IPS DF 6.9 (cell line): ENCODE data around the gene MRPS25.

Experiments
- DNase-seq: peaks from one replicate; pipeline ENCODE4 v3.0.0-alpha.2; 2013; ENCODE audit warnings: low read depth, low spot score
- H3K27ac ChIP-seq: one replicate; pipeline ENCODE4 v1.5.1; 2013; ENCODE audit warnings: low read length, control low read depth
- H3K27me3 ChIP-seq: 2 replicates; pipeline ENCODE4 v1.6.1; 2013; ENCODE audit warnings: mild to moderate bottlenecking, low read length; ENCODE audit not compliant: control insufficient read depth, insufficient read depth
- H3K36me3 ChIP-seq: 2 replicates; pipeline ENCODE4 v1.6.1; 2013; ENCODE audit warnings: low read length; ENCODE audit not compliant: control insufficient read depth, insufficient read depth
- H3K4me1 ChIP-seq: 2 replicates; pipeline ENCODE4 v1.6.1; 2013; ENCODE audit warnings: low read length; ENCODE audit not compliant: control insufficient read depth, insufficient read depth
- H3K4me3 ChIP-seq: 2 replicates; pipeline ENCODE4 v1.5.1; 2013; ENCODE audit warnings: mild to moderate bottlenecking, low read length
- H3K9me3 ChIP-seq: 2 replicates; pipeline ENCODE4 v1.6.1; 2013; ENCODE audit warnings: low read length, inconsistent platforms; ENCODE audit not compliant: control insufficient read depth, insufficient read depth
- WGBS: extraction: QIAGEN DNeasy Blood & Tissue Kit; methylation state at CpG from one replicate; pipeline ENCODE4 v1.1.7; 2013; ENCODE audit warnings: mixed read lengths, missing lambda C conversion rate; ENCODE audit not compliant: insufficient read length, insufficient coverage; 5-methylcytosine and 5-hydroxymethylcytosine counted together

The MRPS25 gene

GRCh38 chr3:15063238-15063637 is 1.9 kb downstream of the MRPS25 start:
- no CpG with 5 or more reads among the region's 4 CpGs for WGBS
- H3K27ac ChIP-seq = no peak overlapping the region
- H3K4me3 ChIP-seq = no peak overlapping the region

GRCh38 chr3:15060029-15060428 is 5.1 kb downstream of the MRPS25 start:
- Histone ChIP-seq H3K9me3 (no peaks in the 10 kb centered on the region), H3K36me3 (peaks cover 11% of the 10 kb centered on the region; the same call in 1 of the 2 replicates)
- no CpG with 5 or more reads among the region's 3 CpGs for WGBS

More at GRCh38 chr3:15063238-15063637, 1.9 kb downstream of the MRPS25 start:
- DNase-seq = no peak
- no peaks in the 10 kb centered on the region; the same call in 1 of the 2 replicates for H3K4me1 ChIP-seq
- no peaks in the 10 kb centered on the region for H3K9me3 ChIP-seq
- H3K27me3 ChIP-seq = no peaks in the 10 kb centered on the region
- peaks cover 7% of the 10 kb centered on the region; the same call in 1 of the 2 replicates for H3K36me3 ChIP-seq

DNA sequence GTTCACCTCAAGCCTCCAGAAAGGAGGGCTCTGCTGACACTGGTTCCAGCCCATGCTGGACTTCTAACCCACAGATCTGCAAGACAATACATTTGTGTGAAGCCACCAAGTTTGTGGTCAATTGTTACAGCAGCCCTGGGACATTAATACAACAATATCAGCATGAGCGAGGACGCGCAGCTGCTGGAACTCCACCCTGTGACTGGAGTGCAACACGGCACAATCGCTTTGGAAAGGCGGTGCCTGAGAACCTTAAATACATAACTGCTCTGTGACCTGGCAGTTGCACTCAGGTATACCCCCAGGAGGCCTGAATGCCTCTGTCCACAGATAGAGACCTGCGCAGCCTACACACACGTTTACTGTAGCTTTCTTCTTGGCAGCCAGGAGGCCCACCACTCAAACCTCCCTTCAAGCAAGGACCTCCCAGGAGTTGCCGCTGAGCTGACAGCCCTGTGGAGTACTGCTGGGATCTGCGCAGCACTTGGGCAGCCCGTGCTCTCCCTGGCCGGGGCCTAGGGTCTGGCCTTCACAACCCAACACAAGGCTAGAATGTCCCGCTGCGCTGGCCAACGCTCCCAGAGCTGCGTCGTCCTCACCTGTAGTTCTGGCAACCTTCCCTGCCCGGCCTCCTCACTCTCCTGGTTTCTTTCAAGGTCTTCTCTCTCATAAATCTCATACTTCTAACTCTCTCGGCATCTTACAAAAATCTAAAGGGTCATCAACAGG is 8.3 kb downstream of the MRPS25 start:
- H3K9me3 ChIP-seq = no peaks in the 10 kb centered on the region
- no peak overlapping the region for H3K27ac ChIP-seq
- H3K4me3 ChIP-seq = no peak overlapping the region
- no peaks in the 10 kb centered on the region for H3K4me1 ChIP-seq
- DNase-seq = no peak
- peaks cover 18% of the 10 kb centered on the region; the same call in 1 of the 2 replicates for H3K36me3 ChIP-seq
- H3K27me3 ChIP-seq = no peaks in the 10 kb centered on the region
- WGBS = no CpG with 5 or more reads among the region's 19 CpGs

More at GRCh38 chr3:15060029-15060428, 5.1 kb downstream of the MRPS25 start:
- Histone ChIP-seq H3K4me1 (no peaks in the 10 kb centered on the region; the same call in 1 of the 2 replicates), H3K27me3 (no peaks in the 10 kb centered on the region), H3K27ac (no peak overlapping the region), H3K4me3 (no peak overlapping the region)
- DNase-seq = no peak

DNA sequence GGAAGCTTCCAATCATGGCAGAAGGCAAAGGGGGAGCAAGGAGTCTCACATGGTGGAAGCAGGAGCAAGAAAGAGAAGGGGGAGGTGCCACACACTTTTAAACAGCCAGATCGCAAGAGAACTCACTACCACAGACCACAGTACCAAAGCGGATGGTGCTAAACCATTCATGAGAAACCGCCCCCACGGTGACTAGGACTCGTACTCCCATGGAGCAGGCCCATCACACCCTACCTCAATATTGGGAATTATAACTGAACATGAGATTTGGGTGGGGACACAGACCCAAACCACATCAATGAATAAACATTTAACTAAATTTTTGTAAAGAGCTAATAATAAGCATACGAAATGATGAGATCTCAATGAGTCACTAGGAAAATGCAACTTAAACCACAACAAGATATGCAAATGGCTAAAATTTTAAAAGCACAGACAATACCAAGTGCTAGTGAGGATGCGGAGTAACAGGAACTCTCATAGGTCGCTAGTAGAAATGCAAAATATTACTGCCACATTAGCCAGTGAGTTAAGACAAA is 10.0 kb downstream of the MRPS25 start:
- Histone ChIP-seq H3K27ac (no peak overlapping the region), H3K9me3 (no peaks in the 10 kb centered on the region), H3K4me3 (no peak overlapping the region), H3K4me1 (no peaks in the 10 kb centered on the region), H3K36me3 (peaks cover 24% of the 10 kb centered on the region; the same call in 1 of the 2 replicates), H3K27me3 (no peaks in the 10 kb centered on the region)
- DNase-seq = no peak
- WGBS = no CpG with 5 or more reads among the region's 8 CpGs

- no peak overlapping the region for H3K4me3 ChIP-seq
- DNase-seq = no peak
- no peaks in the 10 kb centered on the region for H3K4me1 ChIP-seq
- WGBS = no CpG with 5 or more reads among the region's 4 CpGs
- H3K9me3 ChIP-seq = no peaks in the 10 kb centered on the region
- H3K27me3 ChIP-seq = no peaks in the 10 kb centered on the region
- H3K36me3 ChIP-seq = peaks cover 25% of the 10 kb centered on the region
- H3K27ac ChIP-seq = no peak overlapping the region
Observed at GRCh38 chr3:15053541-15053940, 11.6 kb downstream of the MRPS25 start.

GRCh38 chr3:15052335-15053242 is 12.5 kb downstream of the MRPS25 start:
- H3K4me3 ChIP-seq = no peak overlapping the region
- H3K27ac ChIP-seq = no peak overlapping the region
- H3K36me3 ChIP-seq = peaks cover 25% of the 10 kb centered on the region
- H3K4me1 ChIP-seq = no peaks in the 10 kb centered on the region
- no peaks in the 10 kb centered on the region for H3K27me3 ChIP-seq
- H3K9me3 ChIP-seq = no peaks in the 10 kb centered on the region
- DNase-seq = no peak
- no CpG with 5 or more reads among the region's 14 CpGs for WGBS

- no CpG with 5 or more reads among the region's 1 CpG for WGBS
- H3K27ac ChIP-seq = no peak overlapping the region
- DNase-seq = peak; percentile 55
- H3K36me3 ChIP-seq = peaks cover 28% of the 10 kb centered on the region
- H3K27me3 ChIP-seq = no peaks in the 10 kb centered on the region
- H3K4me3 ChIP-seq = no peak overlapping the region
- no peaks in the 10 kb centered on the region for H3K9me3 ChIP-seq
- H3K4me1 ChIP-seq = no peaks in the 10 kb centered on the region
Observed at GRCh38 chr3:15051531-15051930, 13.6 kb downstream of the MRPS25 start.

DNA sequence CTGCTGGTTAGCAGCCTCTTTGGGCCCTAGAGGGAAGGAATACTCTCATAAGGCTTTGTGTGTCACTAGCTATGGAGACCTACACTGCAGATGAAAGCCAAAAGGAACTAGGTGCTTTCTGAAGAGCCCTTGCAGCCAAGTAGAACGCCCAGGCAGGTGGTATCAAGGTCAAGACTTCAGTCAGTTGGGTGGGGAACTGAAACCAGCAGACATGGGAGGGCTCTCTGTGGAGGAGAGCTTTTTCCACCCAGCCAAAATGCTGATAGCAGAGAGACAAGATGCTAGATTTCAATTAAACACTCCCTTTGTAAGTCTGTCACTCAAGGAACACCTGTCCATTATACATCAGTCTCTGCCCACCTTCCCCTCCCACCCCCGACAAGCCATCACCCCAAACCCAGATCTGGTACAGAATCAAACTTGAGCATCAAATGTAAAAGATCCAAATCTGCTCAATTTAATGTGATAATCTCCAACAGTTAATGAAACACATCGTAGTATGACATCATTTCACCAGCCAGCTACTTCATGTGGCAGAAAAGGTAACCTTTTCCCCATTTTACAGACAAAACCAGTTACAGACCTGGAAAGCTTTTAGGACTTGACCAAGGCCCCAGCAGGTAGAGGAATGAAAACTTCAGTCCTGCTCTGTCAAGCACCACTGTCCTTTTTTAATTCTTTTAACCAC is 14.6 kb downstream of the MRPS25 start:
- no peak overlapping the region for H3K4me3 ChIP-seq
- H3K9me3 ChIP-seq = no peaks in the 10 kb centered on the region
- H3K36me3 ChIP-seq = peaks cover 29% of the 10 kb centered on the region
- no peak overlapping the region for H3K27ac ChIP-seq
- H3K4me1 ChIP-seq = no peaks in the 10 kb centered on the region
- H3K27me3 ChIP-seq = no peaks in the 10 kb centered on the region
- no peak for DNase-seq
- no CpG with 5 or more reads among the region's 3 CpGs for WGBS

DNA sequence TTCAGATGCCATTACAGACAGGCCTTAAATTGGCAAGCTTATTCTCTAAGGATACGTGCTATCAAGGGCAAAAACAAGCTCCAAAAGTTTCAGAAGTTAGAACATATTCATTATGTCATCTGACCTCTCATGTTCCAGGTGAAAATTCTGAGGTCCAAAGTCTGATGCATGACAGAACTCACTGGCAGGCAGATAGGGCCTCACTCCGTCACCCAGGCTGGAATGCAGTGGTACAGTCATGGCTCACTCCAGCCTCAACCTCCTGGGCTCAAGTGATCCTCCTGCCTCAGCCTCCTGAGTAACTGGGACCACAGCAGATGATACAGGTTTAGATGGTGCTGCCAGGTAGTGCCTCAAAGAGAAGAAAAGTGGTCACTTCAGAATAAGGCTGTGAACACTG is 15.5 kb downstream of the MRPS25 start:
- peaks cover 34% of the 10 kb centered on the region for H3K36me3 ChIP-seq
- DNase-seq = no peak
- no peaks in the 10 kb centered on the region for H3K27me3 ChIP-seq
- H3K4me1 ChIP-seq = no peaks in the 10 kb centered on the region
- no peak overlapping the region for H3K27ac ChIP-seq
- H3K9me3 ChIP-seq = no peaks in the 10 kb centered on the region
- WGBS = no CpG with 5 or more reads among the region's 2 CpGs
- no peak overlapping the region for H3K4me3 ChIP-seq

DNA sequence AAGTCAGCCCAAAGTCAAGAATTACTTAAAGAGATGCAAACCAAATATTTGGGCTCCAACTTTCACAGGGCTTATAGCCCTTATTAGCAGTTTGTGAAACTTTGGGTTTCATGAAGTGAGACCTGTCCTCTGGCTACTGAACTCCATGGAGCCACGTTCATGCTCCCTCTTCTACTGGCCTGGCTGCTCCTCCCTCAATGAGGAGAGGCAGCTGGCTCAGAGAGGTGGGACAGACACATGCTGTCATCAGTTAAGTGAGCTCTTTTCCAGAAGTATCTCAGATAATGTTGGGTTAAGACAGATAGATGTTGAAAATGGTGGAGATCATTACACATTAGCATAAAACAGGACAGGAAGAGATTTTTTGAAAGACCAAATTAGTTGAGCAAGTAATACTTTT is 19.4 kb downstream of the MRPS25 start:
- Histone ChIP-seq H3K4me1 (no peaks in the 10 kb centered on the region), H3K36me3 (peaks cover 41% of the 10 kb centered on the region), H3K27ac (no peak overlapping the region), H3K9me3 (no peaks in the 10 kb centered on the region), H3K27me3 (no peaks in the 10 kb centered on the region), H3K4me3 (no peak overlapping the region)
- no CpG with 5 or more reads among the region's 1 CpG for WGBS
- DNase-seq = no peak
